ENCODE data around the gene FUZ.

Gene FUZ

DNA sequence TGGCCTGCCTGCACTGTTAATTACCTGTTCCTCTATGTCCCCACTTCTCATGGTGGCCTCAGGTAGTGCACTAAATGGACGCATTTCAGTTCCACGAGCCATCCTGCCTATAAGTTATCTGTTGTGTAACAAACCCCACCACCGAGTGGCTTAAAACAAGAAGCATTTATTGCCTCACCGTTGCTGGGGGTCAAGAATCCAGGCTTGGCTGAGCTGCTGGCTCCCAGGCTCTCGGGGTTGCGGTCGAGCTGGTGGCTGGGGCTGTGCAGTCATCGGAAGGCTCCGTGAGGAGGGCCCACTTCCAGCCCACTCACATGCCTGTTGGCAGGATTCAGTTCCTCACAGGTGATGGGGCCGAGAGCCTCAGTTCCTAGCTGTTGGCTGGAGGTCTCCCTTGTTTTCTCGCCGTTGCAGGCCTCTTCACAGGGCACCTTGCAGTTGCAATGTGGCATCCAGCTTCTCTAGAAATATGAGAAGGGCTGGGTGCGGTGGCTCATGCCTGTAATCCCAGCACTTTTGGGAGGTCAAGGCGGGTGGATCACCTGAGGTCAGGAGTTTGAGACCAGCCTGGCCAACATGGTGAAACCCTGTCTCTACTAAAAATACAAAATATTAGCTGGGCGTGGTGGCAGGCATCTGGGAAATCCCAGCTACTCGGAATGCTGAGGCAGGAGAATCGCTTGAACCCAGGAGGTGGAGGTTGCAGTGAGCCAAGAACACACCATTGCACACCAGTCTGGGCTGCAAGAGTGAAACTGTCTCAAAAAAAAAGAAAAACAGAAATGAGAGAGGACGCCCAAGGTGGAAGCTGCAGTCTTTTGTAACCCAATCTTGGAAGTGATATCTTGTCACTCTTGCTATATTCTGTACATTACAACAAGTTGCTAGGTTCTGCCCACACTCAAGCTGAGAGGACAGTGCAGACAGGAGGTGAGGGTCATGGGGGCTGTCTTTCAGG lies 31.3 kb upstream of the FUZ start:
- no peak overlapping the region for H3K4me3 ChIP-seq (ENCODE audit: low read length)
- TF ChIP-seq, protein P1, sequence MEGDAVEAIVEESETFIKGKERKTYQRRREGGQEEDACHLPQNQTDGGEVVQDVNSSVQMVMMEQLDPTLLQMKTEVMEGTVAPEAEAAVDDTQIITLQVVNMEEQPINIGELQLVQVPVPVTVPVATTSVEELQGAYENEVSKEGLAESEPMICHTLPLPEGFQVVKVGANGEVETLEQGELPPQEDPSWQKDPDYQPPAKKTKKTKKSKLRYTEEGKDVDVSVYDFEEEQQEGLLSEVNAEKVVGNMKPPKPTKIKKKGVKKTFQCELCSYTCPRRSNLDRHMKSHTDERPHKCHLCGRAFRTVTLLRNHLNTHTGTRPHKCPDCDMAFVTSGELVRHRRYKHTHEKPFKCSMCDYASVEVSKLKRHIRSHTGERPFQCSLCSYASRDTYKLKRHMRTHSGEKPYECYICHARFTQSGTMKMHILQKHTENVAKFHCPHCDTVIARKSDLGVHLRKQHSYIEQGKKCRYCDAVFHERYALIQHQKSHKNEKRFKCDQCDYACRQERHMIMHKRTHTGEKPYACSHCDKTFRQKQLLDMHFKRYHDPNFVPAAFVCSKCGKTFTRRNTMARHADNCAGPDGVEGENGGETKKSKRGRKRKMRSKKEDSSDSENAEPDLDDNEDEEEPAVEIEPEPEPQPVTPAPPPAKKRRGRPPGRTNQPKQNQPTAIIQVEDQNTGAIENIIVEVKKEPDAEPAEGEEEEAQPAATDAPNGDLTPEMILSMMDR (IDR thresholded peaks at IDR 0.05; ENCODE audit: insufficient read depth, low read depth, low read length, missing control alignments): no peak
- DNase-seq (ENCODE audit: low read depth): no peak

DNA sequence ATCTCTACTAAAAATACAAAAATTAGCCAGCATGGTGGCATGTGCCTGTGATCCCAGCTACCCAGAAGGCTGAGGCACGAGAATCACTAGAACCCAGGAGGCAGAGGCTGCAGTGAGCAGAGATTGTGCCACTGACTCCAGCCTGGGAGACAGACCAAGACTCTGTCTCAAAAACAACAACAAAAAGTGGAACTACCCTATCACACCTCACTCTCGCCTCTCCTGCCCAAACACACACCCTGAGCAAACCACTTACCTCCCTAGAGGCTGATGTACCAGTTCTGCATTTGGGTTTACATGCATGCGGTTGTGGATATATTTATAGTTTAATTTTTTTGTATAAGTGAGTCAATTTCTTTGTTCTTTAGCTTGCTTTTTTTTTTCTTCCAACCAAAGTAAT lies 30.2 kb upstream of the FUZ start:
- no peak for DNase-seq (ENCODE audit: low read depth)
- TF ChIP-seq, protein P1 (IDR thresholded peaks at IDR 0.05; ENCODE audit: insufficient read depth, low read depth, low read length, missing control alignments): no peak
- no peak overlapping the region for H3K4me3 ChIP-seq (ENCODE audit: low read length)

DNA sequence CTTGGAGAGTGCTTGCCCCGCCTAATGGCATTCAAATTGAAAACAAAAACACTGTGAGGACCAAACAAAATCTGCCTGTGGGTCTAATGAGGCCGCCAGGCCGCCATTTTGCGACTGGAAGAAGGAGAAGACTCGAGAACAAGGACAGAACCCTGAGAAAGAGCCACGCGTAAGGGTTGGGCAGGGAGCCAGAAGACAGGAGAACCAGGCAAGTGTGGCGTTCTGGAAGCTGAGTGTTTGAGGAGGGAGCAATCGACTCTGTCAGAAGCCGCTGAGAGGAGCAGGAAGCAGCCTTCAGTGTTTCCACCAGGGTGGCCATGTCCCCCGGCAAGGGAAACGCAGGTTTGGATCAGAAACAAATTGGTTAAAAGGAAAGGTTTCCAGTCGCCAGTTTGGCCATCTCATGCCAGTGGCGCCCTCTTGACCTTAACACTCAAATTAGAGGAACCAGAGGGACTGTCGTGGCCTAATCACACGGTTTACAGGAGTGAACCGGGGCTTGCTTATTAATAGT lies 27.7 kb upstream of the FUZ start:
- H3K4me3 ChIP-seq (ENCODE audit: low read length): no peak overlapping the region
- DNase-seq (ENCODE audit: low read depth): no peak
- TF ChIP-seq, protein P1 (IDR thresholded peaks at IDR 0.05; ENCODE audit: insufficient read depth, low read depth, low read length, missing control alignments): no peak

DNA sequence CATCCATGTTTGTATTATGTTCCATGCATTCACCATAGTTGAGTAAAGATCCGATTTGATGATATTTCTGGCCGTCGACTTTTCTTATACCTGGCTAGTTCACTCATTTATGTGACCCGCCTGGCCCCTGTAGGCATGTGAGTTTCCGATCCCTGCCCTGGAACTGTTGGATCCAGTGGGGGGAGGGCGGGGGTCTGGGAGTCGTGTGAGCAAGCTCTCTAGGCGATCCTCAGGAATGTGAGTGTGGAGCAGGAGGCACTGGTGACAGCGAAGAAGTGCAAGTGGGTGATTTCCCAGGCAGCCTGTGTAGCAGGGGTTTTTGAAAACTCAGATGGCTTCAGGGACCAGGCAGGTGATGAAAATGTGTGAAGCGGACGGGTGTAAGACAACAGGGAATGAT lies 27.2 kb upstream of the FUZ start:
- DNase-seq (ENCODE audit: low read depth): no peak
- TF ChIP-seq, protein P1 (IDR thresholded peaks at IDR 0.05; ENCODE audit: insufficient read depth, low read depth, low read length, missing control alignments): no peak

DNA sequence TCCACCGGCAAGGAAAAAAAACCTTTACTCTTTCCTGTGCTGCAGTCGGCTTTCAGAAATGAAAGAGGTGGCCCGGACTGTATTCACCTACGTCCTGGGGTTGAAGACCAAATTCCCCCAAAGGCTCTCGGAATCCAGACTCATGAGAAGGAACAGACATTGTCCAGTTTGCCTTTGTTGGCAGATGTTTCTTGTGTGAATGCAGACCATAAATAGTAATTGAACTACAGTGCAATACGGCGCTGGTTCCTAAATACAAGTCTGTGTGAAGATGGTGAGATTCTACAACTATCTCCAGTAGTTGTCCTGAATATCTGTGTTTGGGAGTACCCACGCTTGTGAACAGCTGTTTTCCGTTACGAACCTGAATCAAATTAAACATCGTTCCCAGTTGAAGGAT lies 26.6 kb upstream of the FUZ start:
- H3K4me3 ChIP-seq (ENCODE audit: low read length): no peak overlapping the region
- no peak for DNase-seq (ENCODE audit: low read depth)
- TF ChIP-seq, protein P1 (IDR thresholded peaks at IDR 0.05; ENCODE audit: insufficient read depth, low read depth, low read length, missing control alignments): no peak

More for the DNA sequence above, 27.2 kb upstream of the FUZ start:
- H3K4me3 ChIP-seq (ENCODE audit: low read length): no peak overlapping the region

DNA sequence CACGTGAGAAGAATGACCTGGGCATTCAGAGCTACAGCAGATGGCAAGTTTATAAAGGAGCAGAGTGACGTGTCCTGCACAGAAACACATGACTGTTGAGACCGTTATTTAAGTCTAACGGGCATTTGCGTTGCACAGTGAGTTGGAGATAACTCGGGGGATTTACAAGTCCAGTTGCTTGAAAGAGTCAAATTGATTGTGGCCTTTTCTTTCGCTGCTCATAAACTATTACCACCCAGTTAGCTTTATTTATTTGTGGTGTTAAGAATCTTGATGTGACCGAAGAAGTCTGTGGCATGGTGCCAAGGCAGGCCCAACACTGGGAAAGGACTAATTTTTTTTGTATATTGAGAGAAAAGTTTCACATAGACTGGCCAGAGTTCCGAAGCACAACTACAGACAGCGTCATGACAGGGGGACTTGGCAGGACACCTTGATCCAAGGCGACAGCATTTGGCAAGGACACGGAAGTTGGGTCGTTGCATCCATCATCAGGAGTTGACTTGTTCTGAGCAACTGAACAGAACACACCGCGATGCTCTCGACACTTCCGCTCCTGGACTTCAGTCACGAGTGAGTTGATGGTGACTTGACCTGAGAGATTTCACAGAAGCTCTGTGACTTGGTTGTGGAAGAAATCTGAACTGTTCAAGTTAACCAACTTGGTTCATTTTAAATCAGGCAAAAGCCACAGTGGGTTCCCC lies 25.9 kb upstream of the FUZ start:
- H3K4me3 ChIP-seq (ENCODE audit: low read length): no peak overlapping the region
- DNase-seq (ENCODE audit: low read depth): no peak
- TF ChIP-seq, protein P1 (IDR thresholded peaks at IDR 0.05; ENCODE audit: insufficient read depth, low read depth, low read length, missing control alignments): no peak
